PC-9 (cell line): Measurements from ENCODE around the gene GUCA2B. TPM values are rescaled to one million over a fixed set of nuclear protein-coding genes. Genes with fewer than 3 reads are reported as not detected.

Experiments used
- BruUV-seq: library from RNA; stranded (reverse); fragments of 400-500 nt; replicated peaks from 2 replicates; lab custom pipeline; 2021; lab: Mats Ljungman, UMichigan
- CTCF ChIA-PET: fragments of 300-600 bp; sonication (Branson Sonifier 250); formaldehyde crosslinking; loops from one replicate; lab custom pipeline; 2022; ENCODE audit warnings: antibody characterized with exemption; lab: Charles Lee
- POLR2A ChIA-PET: fragments of 300-600 bp; sonication (Branson Sonifier 250); formaldehyde crosslinking; loops from one replicate; lab custom pipeline; 2022; ENCODE audit warnings: antibody characterized with exemption; ENCODE audit not compliant: unreplicated experiment; lab: Charles Lee
- DNase-seq, 2 experiments: peaks; one replicate each; pipeline versions ENCODE4 v3.0.0 to v3.0.0-alpha.2; 2015 to 2022; ENCODE audit warnings: mixed read lengths in 1 of 2
- H2AFZ ChIP-seq: fragments of 200-600 bp; sonication (generic); 2 replicates; pipeline ENCODE4 v1.8.1; 2017; ENCODE audit warnings: antibody characterized with exemption
- H3F3A ChIP-seq: fragments of 200-600 bp; sonication (generic); 2 replicates; pipeline ENCODE4 v1.8.1; 2017; ENCODE audit warnings: antibody characterized with exemption, mild to moderate bottlenecking, low read depth; ENCODE audit not compliant: insufficient read depth
- H3K27ac ChIP-seq: fragments of 200-600 bp; sonication (generic); 2 replicates; pipeline ENCODE4 v1.6.1; 2016; ENCODE audit warnings: mixed run types
- H3K27me3 ChIP-seq: fragments of 200-600 bp; sonication (generic); 2 replicates; pipeline ENCODE4 v1.6.1; 2016; ENCODE audit warnings: low read depth, mixed run types; ENCODE audit not compliant: insufficient read depth
- H3K36me3 ChIP-seq: fragments of 200-600 bp; sonication (generic); 2 replicates; pipeline ENCODE4 v1.6.1; 2016; ENCODE audit warnings: low read depth, mixed run types
- H3K4me1 ChIP-seq: fragments of 200-600 bp; sonication (generic); replicated peaks from 2 replicates; pipeline ENCODE4 v1.6.1; 2016; ENCODE audit warnings: mixed run types; ENCODE audit not compliant: insufficient read depth
- H3K4me2 ChIP-seq: fragments of 200-600 bp; sonication (generic); 2 replicates; pipeline ENCODE4 v1.6.1; 2017; ENCODE audit warnings: mixed run types
- H3K4me3 ChIP-seq: fragments of 200-600 bp; sonication (generic); 2 replicates; pipeline ENCODE4 v1.6.1; 2016; ENCODE audit warnings: mixed run types
- H3K79me2 ChIP-seq: fragments of 200-600 bp; sonication (generic); 2 replicates; pipeline ENCODE4 v1.6.1; 2017; ENCODE audit warnings: low read depth, mixed run types
- H3K9me2 ChIP-seq: fragments of 200-600 bp; sonication (generic); 2 replicates; pipeline ENCODE4 v1.8.1; 2017; ENCODE audit warnings: mild to moderate bottlenecking; ENCODE audit not compliant: insufficient read depth
- H3K9me3 ChIP-seq: fragments of 200-600 bp; sonication (generic); 2 replicates; pipeline ENCODE4 v1.8.1; 2016; ENCODE audit warnings: low read depth; ENCODE audit not compliant: insufficient read depth
- H4K20me1 ChIP-seq: fragments of 200-600 bp; sonication (generic); 2 replicates; pipeline ENCODE4 v1.8.1; 2017; ENCODE audit not compliant: insufficient read depth
- EZH2 ChIP-seq: fragments of 200-600 bp; sonication (generic); IDR thresholded peaks from 2 replicates; pipeline ENCODE4 v1.8.0; 2017; ENCODE audit warnings: antibody characterized with exemption, low read depth
- intact Hi-C: fragments of 100-400 bp; cut with micrococcal nuclease; formaldehyde crosslinking; loops from one replicate; pipeline ENCODE4 v1.10.0; 2022; ENCODE audit not compliant: unreplicated experiment
- total RNA-seq: library from RNA; stranded (reverse); gene quantifications from 2 replicates; pipeline ENCODE4 v1.2.3, GENCODE V29; 2021
- TF ChIP-seq, protein P1 (sequence below): fragments of 200-600 bp; sonication (generic); conservative IDR thresholded peaks from 2 replicates; pipeline ENCODE4 v1.6.1; 2017; ENCODE audit warnings: mixed run types, antibody characterized with exemption, mild to moderate bottlenecking, moderate library complexity

GUCA2B gene
- total RNA-seq, 1 experiment from 2014 or later, result not detected

DNA sequence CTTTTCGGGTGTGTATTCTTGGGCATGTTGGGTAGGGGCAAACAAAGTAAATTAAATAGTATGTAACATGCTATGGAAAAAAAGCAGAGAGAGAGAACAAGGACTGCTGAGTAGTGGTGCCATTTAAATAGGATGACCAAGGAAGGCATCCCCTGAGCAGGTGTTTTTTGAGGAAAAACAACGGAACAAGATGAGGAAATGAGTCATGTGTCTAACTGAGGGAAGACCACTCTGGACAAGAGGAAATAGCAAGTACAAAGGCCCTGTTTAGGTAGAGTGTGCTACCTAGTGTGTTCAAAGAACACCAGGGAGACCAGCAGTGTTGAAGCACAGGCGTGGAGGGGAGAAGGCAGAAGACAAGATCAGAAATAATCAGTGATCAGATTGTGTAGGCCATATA is 31.4 kb downstream of the GUCA2B start:
- no TSS peak for BruUV-seq
- ChIA-PET CTCF (interaction anchor here (0.5 to 0.7 kb wide), 2 partner anchors 27 to 662 kb away, joined by 3 to 8 read pairs; no protein-coding TSS in a partner anchor), POLR2A (no interaction called here)
- no peak overlapping the region for H3K4me2 ChIP-seq
- intact Hi-C loops, result no loop called here
- H3K79me2 ChIP-seq, result no peaks in the 10 kb centered on the region
- peaks cover 16% of the 10 kb centered on the region; the same call in 1 of the 2 replicates for H3F3A ChIP-seq
- no peaks in the 10 kb centered on the region for H3K9me3 ChIP-seq
- no peaks in the 10 kb centered on the region for H3K27me3 ChIP-seq
- no peak for DNase-seq
- H3K4me3 ChIP-seq, result no peak overlapping the region
- H3K36me3 ChIP-seq, result peaks cover 30% of the 10 kb centered on the region
- H3K27ac ChIP-seq, result no peak overlapping the region
- no peak overlapping the region for H2AFZ ChIP-seq
- no peaks in the 10 kb centered on the region for H3K4me1 ChIP-seq
- TF ChIP-seq EZH2, result no peak
- TF ChIP-seq, protein P1, sequence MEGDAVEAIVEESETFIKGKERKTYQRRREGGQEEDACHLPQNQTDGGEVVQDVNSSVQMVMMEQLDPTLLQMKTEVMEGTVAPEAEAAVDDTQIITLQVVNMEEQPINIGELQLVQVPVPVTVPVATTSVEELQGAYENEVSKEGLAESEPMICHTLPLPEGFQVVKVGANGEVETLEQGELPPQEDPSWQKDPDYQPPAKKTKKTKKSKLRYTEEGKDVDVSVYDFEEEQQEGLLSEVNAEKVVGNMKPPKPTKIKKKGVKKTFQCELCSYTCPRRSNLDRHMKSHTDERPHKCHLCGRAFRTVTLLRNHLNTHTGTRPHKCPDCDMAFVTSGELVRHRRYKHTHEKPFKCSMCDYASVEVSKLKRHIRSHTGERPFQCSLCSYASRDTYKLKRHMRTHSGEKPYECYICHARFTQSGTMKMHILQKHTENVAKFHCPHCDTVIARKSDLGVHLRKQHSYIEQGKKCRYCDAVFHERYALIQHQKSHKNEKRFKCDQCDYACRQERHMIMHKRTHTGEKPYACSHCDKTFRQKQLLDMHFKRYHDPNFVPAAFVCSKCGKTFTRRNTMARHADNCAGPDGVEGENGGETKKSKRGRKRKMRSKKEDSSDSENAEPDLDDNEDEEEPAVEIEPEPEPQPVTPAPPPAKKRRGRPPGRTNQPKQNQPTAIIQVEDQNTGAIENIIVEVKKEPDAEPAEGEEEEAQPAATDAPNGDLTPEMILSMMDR, result no peak
- H4K20me1 ChIP-seq, result no peaks in the 10 kb centered on the region
- H3K9me2 ChIP-seq, result no peaks in the 10 kb centered on the region

DNA sequence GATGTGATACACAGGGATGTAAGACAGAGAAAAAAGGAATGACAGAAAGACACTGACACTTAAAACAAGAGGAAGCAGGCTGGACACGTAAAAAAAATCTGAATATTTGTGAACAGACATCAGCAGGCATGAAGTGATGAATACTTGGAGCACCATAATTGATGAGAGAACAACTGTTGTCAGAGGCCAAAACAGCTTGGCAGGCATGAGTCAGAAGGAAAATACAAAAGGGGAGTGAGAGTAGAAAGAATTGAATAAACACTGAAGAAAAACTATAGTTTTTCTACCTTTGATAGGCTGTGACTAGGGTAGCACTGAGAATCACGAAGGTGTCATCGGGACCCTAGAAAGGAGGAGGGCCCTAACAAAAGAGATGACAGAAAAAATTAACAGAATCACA is 32.9 kb downstream of the GUCA2B start:
- Histone ChIP-seq H3K9me2 (no peaks in the 10 kb centered on the region), H3K4me2 (no peak overlapping the region), H3K36me3 (peaks cover 42% of the 10 kb centered on the region), H3K27ac (no peak overlapping the region), H3F3A (peaks cover 12% of the 10 kb centered on the region; the same call in 1 of the 2 replicates), H3K9me3 (no peaks in the 10 kb centered on the region), H3K79me2 (no peaks in the 10 kb centered on the region), H3K27me3 (no peaks in the 10 kb centered on the region), H2AFZ (no peak overlapping the region), H3K4me1 (no peaks in the 10 kb centered on the region), H3K4me3 (no peak overlapping the region), H4K20me1 (no peaks in the 10 kb centered on the region)
- TF ChIP-seq EZH2, result no peak
- TF ChIP-seq, protein P1, result no peak
- ChIA-PET POLR2A (interaction anchor here (0.7 kb wide), 1 partner anchor 41 kb away, joined by 6 read pairs; no protein-coding TSS in a partner anchor), CTCF (no interaction called here)
- no peak for DNase-seq
- no TSS peak for BruUV-seq
- intact Hi-C loops, result no loop called here

DNA sequence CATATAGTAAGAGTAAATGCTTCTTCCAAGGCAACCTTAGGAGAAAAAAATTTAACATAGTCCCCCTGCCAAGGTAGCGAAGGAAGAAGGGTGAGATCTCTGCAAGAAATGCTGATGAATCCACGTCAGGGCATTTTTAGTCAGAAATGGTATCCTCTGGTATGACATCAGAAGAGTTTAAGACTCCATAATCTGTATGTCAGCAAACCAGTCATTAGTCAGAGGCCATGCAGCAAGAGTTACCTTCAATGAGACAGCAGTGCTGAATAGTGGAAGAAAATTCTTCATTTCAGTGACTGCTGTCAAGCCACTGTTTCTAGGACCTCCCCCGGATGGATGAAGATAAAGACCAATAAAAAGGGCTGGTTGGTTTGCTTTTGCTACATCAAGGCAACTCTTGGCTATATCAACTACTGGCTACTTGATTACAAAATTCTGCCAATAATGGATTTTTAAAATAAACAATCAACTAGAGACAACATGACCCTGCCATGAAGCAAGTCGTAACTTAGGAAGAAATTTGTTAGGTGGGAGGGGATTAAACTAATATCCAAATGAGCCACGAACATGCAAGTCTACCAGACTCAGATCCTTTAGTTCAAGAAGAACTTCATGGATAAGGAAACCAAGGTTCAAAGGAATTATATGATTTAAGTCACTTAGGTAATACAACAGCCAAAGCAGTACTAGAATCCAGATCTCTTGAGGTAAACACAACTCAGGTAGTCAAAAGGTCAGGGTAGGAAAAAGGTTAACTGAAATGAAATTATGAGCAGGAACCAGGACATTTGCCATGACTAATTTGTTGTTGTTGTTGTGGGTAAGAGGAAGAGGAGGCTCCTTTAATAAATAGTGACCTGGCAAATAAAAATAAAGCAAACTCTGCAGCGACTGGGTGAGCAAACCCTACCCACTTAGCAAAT is 37.0 kb downstream of the GUCA2B start:
- intact Hi-C loops, result no loop called here
- ChIA-PET POLR2A (no interaction called here), CTCF (no interaction called here)
- TF ChIP-seq, protein P1, result no peak
- TF ChIP-seq EZH2, result no peak
- BruUV-seq, result no TSS peak
- peaks cover 56% of the 10 kb centered on the region for H3K36me3 ChIP-seq
- no peaks in the 10 kb centered on the region for H3K9me3 ChIP-seq
- no peak overlapping the region for H3K4me3 ChIP-seq
- H3K79me2 ChIP-seq, result 0 out of 2 replicates have a peak, but pooled peaks cover 4% of the 10 kb centered on the region
- peaks cover 4% of the 10 kb centered on the region; the same call in 1 of the 2 replicates for H3F3A ChIP-seq
- H3K4me2 ChIP-seq, result no peak overlapping the region
- H3K4me1 ChIP-seq, result no peaks in the 10 kb centered on the region
- H4K20me1 ChIP-seq, result no peaks in the 10 kb centered on the region
- H2AFZ ChIP-seq, result no peak overlapping the region
- no peak overlapping the region for H3K27ac ChIP-seq
- H3K9me2 ChIP-seq, result no peaks in the 10 kb centered on the region
- H3K27me3 ChIP-seq, result no peaks in the 10 kb centered on the region
- DNase-seq, result no peak
